WI38 (cell line): Measurements from ENCODE around the gene TNNC2.

Source experiments
- H3K4me3 ChIP-seq: 2 replicates; pipeline ENCODE4 v1.5.1; 2011; ENCODE audit warnings: low read depth, mild to moderate bottlenecking, control low read depth, low read length
- TF ChIP-seq, protein P1 (sequence below): IDR thresholded peaks from 2 replicates; pipeline ENCODE4 v1.5.1; 2012; ENCODE audit warnings: low read depth, mild to moderate bottlenecking, control low read depth, low read length

Gene TNNC2

DNA sequence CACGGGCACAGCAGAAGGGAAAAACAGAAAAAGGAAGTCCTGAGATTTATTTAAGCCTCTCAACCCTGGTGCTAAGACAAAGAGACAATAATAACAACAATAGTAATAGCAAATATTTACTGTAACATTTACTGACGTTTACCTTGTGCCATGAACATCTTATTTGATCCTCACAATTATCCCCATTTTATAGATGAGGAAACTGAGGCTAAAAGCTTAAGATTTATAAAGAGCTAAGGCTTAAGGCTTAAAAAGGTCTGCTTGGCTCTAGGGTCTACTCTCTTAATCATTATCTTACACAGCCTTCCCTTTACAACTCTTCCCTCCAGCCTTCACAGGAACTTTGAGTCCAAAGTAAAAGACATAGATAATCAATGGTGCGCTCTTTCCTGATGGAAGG, 38.8 kb downstream of the TNNC2 start:
- H3K4me3 ChIP-seq: no peak overlapping the region
- TF ChIP-seq, protein P1, sequence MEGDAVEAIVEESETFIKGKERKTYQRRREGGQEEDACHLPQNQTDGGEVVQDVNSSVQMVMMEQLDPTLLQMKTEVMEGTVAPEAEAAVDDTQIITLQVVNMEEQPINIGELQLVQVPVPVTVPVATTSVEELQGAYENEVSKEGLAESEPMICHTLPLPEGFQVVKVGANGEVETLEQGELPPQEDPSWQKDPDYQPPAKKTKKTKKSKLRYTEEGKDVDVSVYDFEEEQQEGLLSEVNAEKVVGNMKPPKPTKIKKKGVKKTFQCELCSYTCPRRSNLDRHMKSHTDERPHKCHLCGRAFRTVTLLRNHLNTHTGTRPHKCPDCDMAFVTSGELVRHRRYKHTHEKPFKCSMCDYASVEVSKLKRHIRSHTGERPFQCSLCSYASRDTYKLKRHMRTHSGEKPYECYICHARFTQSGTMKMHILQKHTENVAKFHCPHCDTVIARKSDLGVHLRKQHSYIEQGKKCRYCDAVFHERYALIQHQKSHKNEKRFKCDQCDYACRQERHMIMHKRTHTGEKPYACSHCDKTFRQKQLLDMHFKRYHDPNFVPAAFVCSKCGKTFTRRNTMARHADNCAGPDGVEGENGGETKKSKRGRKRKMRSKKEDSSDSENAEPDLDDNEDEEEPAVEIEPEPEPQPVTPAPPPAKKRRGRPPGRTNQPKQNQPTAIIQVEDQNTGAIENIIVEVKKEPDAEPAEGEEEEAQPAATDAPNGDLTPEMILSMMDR: no peak

DNA sequence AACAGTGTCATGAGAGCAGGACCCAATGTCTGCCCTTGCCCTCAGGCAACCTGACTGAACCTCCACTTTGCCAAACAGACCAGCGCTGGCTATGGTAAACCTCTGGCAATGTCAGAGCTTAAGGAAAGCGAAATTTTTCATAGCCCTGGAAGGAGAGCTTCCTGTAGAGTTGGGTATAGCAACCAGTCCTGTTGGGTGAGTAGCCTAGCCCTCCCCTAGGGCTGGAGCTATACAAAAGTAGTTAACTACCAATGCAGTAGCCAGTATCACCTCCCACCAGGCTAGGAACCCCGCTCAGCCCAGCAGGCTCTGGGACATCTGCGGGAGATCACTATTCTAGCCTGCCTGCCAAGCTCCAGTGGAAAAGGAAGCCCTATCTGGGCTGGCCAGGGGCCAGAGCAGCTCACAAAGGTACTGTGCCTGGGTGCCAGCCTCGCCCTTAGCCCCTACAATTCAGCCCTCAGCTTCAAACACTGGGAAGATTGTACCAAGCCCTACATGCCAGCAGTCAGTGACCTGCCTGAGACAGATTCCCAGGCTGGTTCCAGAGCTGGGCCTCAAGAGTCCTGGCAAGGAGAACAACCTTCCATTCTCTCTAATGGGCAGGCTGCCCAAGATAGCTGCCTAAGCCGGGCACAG, 43.3 kb downstream of the TNNC2 start:
- TF ChIP-seq, protein P1: no peak
- no peak overlapping the region for H3K4me3 ChIP-seq

DNA sequence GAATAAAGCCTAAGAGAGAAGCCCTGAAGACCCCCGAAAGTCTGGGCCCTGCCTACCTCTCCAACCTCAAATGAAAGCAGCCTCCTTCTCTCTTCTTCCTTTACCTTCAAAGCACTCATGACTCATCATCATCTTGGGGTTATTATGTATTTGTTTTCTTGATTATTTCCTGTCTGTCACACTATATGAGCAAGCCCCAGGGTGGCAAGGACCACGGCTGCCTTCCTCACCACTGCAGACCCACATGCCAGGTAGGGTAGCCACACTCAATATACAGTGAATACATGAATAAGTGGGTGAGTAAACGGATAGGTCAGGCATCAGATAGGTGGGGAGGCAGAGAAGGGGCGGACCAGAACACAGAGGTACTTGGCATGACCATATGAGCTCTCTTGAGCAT, 44.2 kb downstream of the TNNC2 start:
- no peak overlapping the region for H3K4me3 ChIP-seq

DNA sequence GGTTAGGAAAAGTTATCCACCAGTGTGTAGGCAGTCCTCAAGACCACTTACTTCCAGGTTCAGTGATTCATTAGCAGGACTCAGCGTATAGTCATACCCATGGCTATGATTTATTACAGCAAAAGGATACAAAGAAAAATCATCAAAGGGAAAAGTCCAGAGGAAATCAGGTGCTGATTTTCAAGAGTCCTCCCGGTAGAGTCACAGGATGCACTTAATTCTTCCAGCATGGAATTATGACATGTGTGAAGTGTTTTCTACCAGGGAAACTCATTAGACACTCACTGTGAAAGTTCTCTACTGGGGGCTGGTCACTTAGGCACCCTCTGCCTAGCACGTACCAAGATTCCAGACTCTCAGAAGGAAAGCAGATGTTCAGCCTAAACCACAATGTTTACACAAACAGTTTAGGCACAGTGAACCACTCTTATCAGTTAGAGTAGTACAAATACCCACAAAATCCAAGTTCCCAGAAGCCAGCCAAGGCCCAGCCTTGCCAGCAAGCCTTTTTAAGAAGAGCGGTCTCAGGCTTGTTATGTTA, 45.7 kb downstream of the TNNC2 start:
- TF ChIP-seq, protein P1: no peak

More for the DNA sequence above, 44.2 kb downstream of the TNNC2 start:
- TF ChIP-seq, protein P1: no peak

DNA sequence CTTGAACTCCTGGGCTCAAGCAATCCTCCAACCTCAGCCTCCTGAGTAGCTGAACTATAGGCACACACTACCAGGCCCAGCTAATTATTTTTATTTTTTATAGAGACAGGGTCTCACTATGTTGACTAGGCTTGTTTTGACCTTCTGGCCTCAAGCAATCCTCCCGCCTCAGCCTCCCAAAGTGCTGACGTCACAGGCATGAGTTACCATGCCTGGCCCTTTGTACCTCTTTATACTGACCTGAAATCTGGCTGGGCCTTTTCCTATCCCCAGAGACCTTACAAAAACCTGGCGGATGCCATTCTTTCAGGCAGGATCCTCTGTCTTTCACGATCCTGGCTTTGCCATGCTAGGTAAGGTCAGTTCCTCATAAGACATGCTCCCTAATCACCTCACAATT, 47.0 kb downstream of the TNNC2 start:
- no peak overlapping the region for H3K4me3 ChIP-seq
- TF ChIP-seq, protein P1: no peak

More for the DNA sequence above, 45.7 kb downstream of the TNNC2 start:
- no peak overlapping the region for H3K4me3 ChIP-seq

DNA sequence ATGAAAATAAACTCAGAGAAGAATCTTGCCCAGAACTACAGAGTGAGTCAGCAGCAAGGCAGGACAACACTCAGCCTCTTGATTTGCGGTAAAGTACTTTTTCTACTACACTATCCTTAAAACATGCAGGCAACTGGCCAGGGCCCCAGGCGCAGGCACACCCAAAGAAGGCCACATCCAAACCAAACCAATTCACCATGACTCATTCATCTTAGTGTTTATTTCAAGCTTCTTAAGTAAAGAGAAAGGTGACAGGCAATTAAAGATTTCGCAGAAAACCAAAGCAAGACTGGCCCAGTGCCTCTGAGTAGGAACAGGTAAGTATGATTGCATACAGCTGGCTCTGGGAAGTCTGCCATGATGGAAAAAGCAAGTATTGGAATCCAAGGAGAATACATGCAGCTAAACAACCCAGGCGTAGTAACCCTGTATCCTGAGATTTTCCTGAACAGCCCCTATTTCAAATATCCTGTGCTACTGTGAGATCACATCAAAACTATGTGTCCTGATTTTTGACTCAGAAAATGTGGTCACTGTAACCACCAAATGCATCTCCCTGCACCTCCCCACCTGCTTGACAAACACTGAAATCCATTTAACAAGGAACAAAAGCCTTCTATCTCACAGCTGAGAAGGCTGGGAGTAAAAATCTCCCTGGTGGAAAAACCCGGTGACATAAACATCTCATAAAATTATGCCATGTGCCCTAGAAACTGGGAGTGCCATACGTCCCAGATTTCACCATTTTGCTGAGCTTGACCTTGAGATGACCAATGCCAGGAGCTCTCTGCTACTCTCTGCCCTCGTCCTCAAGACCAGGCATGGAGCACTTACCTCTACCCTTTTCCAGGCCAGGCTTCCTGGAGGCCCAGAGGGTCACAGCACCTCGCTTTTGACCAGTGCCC, 47.8 kb downstream of the TNNC2 start:
- H3K4me3 ChIP-seq: no peak overlapping the region
- TF ChIP-seq, protein P1: no peak

DNA sequence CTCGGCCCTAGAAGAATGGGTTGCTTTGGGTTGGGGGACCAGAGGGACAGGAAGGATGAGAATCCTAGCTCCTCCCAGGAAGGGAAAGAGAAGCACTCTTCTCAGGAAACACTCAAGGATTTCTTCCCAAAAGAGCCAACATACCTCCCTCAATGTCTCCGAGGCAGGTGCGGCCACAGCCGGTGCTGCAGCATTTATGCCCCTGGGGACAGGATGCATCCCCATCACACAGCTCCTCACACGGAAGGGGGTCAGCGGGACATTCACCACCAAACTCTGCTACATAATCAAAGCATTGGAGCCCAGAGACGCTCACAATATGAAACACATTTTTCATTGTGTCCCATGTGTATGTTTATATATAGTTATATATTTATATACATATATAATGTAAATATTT, 50.2 kb downstream of the TNNC2 start:
- TF ChIP-seq, protein P1: no peak
- no peak overlapping the region for H3K4me3 ChIP-seq
